CD4-positive, alpha-beta memory T cell (primary cell): ENCODE data around the gene TNNC1. TPM values are rescaled to one million over a fixed set of nuclear protein-coding genes. Genes with fewer than 3 reads are reported as not detected.

Experiments used
- CTCF ChIA-PET: fragments of 350-600 bp; sonication (Branson Sonifier 250); formaldehyde crosslinking; loops from one replicate; lab custom pipeline; 2021; ENCODE audit warnings: inconsistent platforms; ENCODE audit not compliant: partially characterized antibody; lab: Charles Lee
- POLR2A ChIA-PET: fragments of 350-600 bp; sonication (Branson Sonifier 250); formaldehyde crosslinking; loops from one replicate; lab custom pipeline; 2021; ENCODE audit not compliant: partially characterized antibody; lab: Charles Lee
- DNase-seq, 5 donors: peaks; one replicate each; pipeline versions ENCODE4 v3.0.0 to v3.0.0-alpha.2; 2020 to 2022; ENCODE audit warnings: mixed read lengths in 1 of 5
- H3K27ac ChIP-seq: one replicate; pipeline ENCODE4 v1.7.0; 2013; ENCODE audit warnings: low read depth, low read length
- H3K27me3 ChIP-seq: 2 replicates; pipeline ENCODE4 v1.7.0; 2013; ENCODE audit warnings: mild to moderate bottlenecking, low read length, moderate library complexity; ENCODE audit not compliant: insufficient read depth
- H3K36me3 ChIP-seq: 2 replicates; pipeline ENCODE4 v1.7.0; 2013; ENCODE audit warnings: mild to moderate bottlenecking, low read length, moderate library complexity; ENCODE audit not compliant: insufficient read depth
- H3K4me1 ChIP-seq: 2 replicates; pipeline ENCODE4 v1.7.0; 2013; ENCODE audit warnings: mild to moderate bottlenecking, low read length, moderate library complexity; ENCODE audit not compliant: insufficient read depth
- H3K4me3 ChIP-seq, 2 donors: one replicate each; pipeline ENCODE4 v1.7.0; 2013; ENCODE audit warnings: low read length in 2 of 2, mild to moderate bottlenecking in 1 of 2
- H3K9me3 ChIP-seq, 2 donors: one replicate each; pipeline ENCODE4 v1.7.0; 2013; ENCODE audit warnings: low read length in 2 of 2, control low read depth in 1 of 2; ENCODE audit not compliant: control insufficient read depth in 1 of 2
- H3K27ac Mint-ChIP-seq, 7 donors: one replicate each; pipeline ENCODE4 v1.8.0; 2020 to 2021; ENCODE audit warnings: mixed read lengths in 7 of 7, mild to moderate bottlenecking in 6 of 7, inconsistent platforms in 3 of 7, moderate library complexity in 3 of 7
- H3K27me3 Mint-ChIP-seq, 2 donors: one replicate each; pipeline ENCODE4 v1.8.0; 2020 to 2021; ENCODE audit warnings: mixed read lengths in 2 of 2
- H3K36me3 Mint-ChIP-seq, 2 donors: one replicate each; pipeline ENCODE4 v1.8.0; 2020 to 2021; ENCODE audit warnings: mixed read lengths in 2 of 2, inconsistent platforms in 1 of 2, mild to moderate bottlenecking in 1 of 2
- H3K4me1 Mint-ChIP-seq, 4 donors: one replicate each; pipeline ENCODE4 v1.8.0; 2020 to 2021; ENCODE audit warnings: mixed read lengths in 4 of 4, mild to moderate bottlenecking in 1 of 4
- H3K4me3 Mint-ChIP-seq, 8 donors: one replicate each; pipeline ENCODE4 v1.8.0; 2020 to 2021; ENCODE audit warnings: mixed read lengths in 8 of 8, mild to moderate bottlenecking in 7 of 8, moderate library complexity in 6 of 8, inconsistent platforms in 3 of 8
- H3K9me3 Mint-ChIP-seq, 8 donors: one replicate each; pipeline ENCODE4 v1.8.0; 2020 to 2021; ENCODE audit warnings: mixed read lengths in 8 of 8, mild to moderate bottlenecking in 5 of 8, inconsistent platforms in 3 of 8, moderate library complexity in 1 of 8
- intact Hi-C: fragments of 100-400 bp; cut with micrococcal nuclease; formaldehyde crosslinking; loops from one replicate; pipeline ENCODE4 v1.15.1; 2023
- polyA plus RNA-seq, 2 donors: library from polyadenylated mRNA; unstranded; fragments of 300-500 nt; fragmentation: Illumina TruSeq; gene quantifications; one replicate each; pipeline ENCODE4 v1.2.3, GENCODE V29; 2021
- total RNA-seq, 2 experiments: library from RNA; stranded (reverse); gene quantifications; one replicate each; pipeline ENCODE4 v1.2.3, GENCODE V29; 2021

The TNNC1 gene
- total and polyA plus RNA-seq, 4 experiments from 2014 or later = 0.92 to 7.1 (median 5.3) TPM; not detected in 1

- no peaks in the 10 kb centered on the region for H3K9me3 Mint-ChIP-seq
- POLR2A ChIA-PET = no interaction called here
- peaks cover 51% of the 10 kb centered on the region for H3K36me3 ChIP-seq
- no peak overlapping the region for H3K4me3 Mint-ChIP-seq
- DNase-seq = no peak
- no peak overlapping the region for H3K27ac ChIP-seq
- intact Hi-C loops = no loop called here
- H3K27ac Mint-ChIP-seq = peak overlapping the region in 1 of 7 donors; percentile 38
- H3K27me3 ChIP-seq = no peaks in the 10 kb centered on the region
- H3K4me1 Mint-ChIP-seq = peaks cover 0 to 3% (median 0%) of the 10 kb centered on the region in 4 donors
- CTCF ChIA-PET = interaction anchor here (0.8 kb wide), 1 partner anchor 70 kb away, joined by 3 read pairs; no protein-coding TSS in a partner anchor
- H3K4me1 ChIP-seq = no peaks in the 10 kb centered on the region
- H3K9me3 ChIP-seq = no peaks in the 10 kb centered on the region
- H3K4me3 ChIP-seq = no peak overlapping the region
- H3K36me3 Mint-ChIP-seq = peaks cover 37 to 70% of the 10 kb centered on the region in 2 donors
- H3K27me3 Mint-ChIP-seq = no peaks in the 10 kb centered on the region
These were observed 29.2 kb upstream of the TNNC1 start for GRCh38 chr3:52483081-52483480.

- Histone ChIP-seq H3K4me3 (no peak overlapping the region), H3K27me3 (no peaks in the 10 kb centered on the region), H3K9me3 (no peaks in the 10 kb centered on the region), H3K27ac (no peak overlapping the region), H3K36me3 (peaks cover 62% of the 10 kb centered on the region), H3K4me1 (no peaks in the 10 kb centered on the region)
- Mint-ChIP-seq H3K36me3 (peaks cover 34 to 71% of the 10 kb centered on the region in 2 donors), H3K9me3 (no peaks in the 10 kb centered on the region), H3K4me1 (peaks cover 0 to 3% (median 0%) of the 10 kb centered on the region in 4 donors), H3K27ac (no peak overlapping the region), H3K4me3 (no peak overlapping the region), H3K27me3 (no peaks in the 10 kb centered on the region)
- ChIA-PET POLR2A (no interaction called here), CTCF (no interaction called here)
- peak in 1 of 5 donors; percentile 9 for DNase-seq
- intact Hi-C loops = no loop called here
These were observed 28.1 kb upstream of the TNNC1 start for GRCh38 chr3:52481819-52482521.

DNA sequence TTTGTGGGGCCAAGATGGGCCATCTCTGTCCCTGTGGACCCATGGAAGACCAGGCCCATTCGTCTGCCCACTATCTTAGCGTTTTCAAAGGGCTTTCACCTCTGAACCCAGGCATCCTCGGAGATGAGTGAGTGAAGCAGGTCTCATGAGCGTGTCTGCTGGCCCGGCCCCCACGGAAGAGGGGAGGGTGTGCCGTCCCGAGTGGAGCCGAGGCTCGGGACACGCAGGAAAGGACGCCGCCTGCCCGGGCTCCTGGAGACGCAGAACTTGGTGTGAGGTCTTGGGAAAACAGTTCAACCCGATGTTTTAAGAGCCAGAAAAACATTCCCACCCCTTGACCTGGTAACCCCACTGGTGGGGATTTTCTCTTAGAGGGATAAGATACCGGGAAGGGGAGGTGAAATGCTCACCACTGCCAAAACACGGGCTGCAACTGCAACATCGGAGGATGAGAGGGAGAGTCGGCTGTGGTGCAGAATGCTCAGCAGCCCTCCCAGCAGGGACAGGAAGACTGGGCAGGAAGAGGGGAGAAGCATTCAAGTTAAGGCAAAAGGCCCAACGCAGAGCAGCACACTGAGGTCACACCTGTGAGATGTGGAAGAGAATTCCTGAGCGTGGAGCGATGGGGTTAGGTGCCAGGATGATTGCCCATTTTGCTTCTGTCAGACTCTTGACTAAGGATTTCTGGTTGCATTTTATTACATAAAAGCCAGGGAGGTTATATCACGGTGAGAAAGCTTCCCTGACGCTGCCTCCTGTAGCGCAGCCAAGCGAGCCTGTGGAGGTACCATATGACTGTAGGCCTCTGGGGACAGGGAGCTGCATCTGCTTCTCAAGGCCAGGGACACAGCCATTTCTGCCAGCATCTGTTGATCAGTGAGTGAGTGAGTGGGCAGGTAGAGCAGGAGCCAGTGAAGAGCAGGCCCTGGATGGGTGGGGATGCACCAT lies 27.2 kb upstream of the TNNC1 start:
- Histone ChIP-seq H3K4me3 (no peak overlapping the region), H3K4me1 (no peaks in the 10 kb centered on the region), H3K27me3 (no peaks in the 10 kb centered on the region), H3K9me3 (no peaks in the 10 kb centered on the region), H3K27ac (no peak overlapping the region), H3K36me3 (peaks cover 70% of the 10 kb centered on the region)
- H3K27ac Mint-ChIP-seq = no peak overlapping the region
- ChIA-PET POLR2A (no interaction called here), CTCF (no interaction called here)
- peaks cover 0 to 3% (median 0%) of the 10 kb centered on the region in 4 donors for H3K4me1 Mint-ChIP-seq
- DNase-seq = no peak
- H3K27me3 Mint-ChIP-seq = no peaks in the 10 kb centered on the region
- H3K36me3 Mint-ChIP-seq = peaks cover 34 to 74% of the 10 kb centered on the region in 2 donors
- intact Hi-C loops = no loop called here
- no peak overlapping the region for H3K4me3 Mint-ChIP-seq
- H3K9me3 Mint-ChIP-seq = no peaks in the 10 kb centered on the region

DNA sequence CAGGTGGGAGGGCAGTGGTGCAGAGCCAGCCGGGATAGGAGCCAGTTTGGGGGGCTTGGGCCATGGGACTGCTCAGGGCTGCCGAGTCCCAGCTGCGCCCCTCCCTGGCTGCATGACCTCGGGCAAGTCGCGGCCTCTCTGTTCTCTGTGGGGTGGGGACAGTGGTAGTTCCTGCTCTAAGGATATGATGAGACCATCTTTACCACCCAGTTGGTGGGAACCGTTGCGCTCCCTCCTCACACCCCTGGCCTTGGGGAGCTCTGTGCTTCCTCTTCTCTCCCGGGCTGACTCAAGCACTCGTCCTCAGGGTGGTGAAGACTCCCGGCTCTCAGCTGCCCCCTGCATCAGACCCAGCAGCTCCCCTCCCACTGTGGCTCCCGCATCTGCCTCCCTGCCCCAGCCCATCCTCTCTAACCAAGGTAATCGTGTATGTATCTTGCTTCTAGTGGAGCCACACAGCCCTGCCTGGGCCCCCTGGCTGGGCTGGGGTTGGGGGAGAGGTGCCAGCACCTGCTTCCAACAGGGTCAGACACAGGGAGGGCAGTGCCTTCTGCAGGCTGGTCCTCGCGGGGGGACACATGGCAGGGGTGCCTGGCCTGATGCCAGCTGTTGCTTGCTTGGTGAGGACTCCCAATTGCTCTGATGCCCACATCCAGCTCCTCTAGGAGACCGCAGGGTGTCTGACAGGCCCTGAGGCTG lies 26.2 kb upstream of the TNNC1 start:
- Mint-ChIP-seq H3K36me3 (peaks cover 37 to 75% of the 10 kb centered on the region in 2 donors), H3K4me3 (no peak overlapping the region), H3K27ac (no peak overlapping the region), H3K4me1 (peaks cover 0 to 3% (median 0%) of the 10 kb centered on the region in 4 donors), H3K9me3 (no peaks in the 10 kb centered on the region), H3K27me3 (no peaks in the 10 kb centered on the region)
- H3K36me3 ChIP-seq = peaks cover 73% of the 10 kb centered on the region
- no peaks in the 10 kb centered on the region for H3K9me3 ChIP-seq
- no peak overlapping the region for H3K4me3 ChIP-seq
- H3K27me3 ChIP-seq = no peaks in the 10 kb centered on the region
- H3K4me1 ChIP-seq = no peaks in the 10 kb centered on the region
- DNase-seq = no peak
- ChIA-PET POLR2A (no interaction called here), CTCF (no interaction called here)
- H3K27ac ChIP-seq = no peak overlapping the region
- intact Hi-C loops = no loop called here

- Histone ChIP-seq H3K36me3 (peaks cover 73% of the 10 kb centered on the region), H3K27me3 (no peaks in the 10 kb centered on the region), H3K9me3 (no peaks in the 10 kb centered on the region), H3K4me3 (no peak overlapping the region), H3K27ac (no peak overlapping the region), H3K4me1 (no peaks in the 10 kb centered on the region)
- no peak for DNase-seq
- POLR2A ChIA-PET = no interaction called here
- Mint-ChIP-seq H3K36me3 (peaks cover 42 to 77% of the 10 kb centered on the region in 2 donors), H3K27ac (peak overlapping the region in 3 of 7 donors; percentile 22 to 76 (median 42)), H3K9me3 (no peaks in the 10 kb centered on the region), H3K4me1 (peaks cover 0 to 3% (median 0%) of the 10 kb centered on the region in 4 donors), H3K27me3 (no peaks in the 10 kb centered on the region), H3K4me3 (no peak overlapping the region)
- CTCF ChIA-PET = no interaction called here
- intact Hi-C loops = no loop called here
These were observed 25.4 kb upstream of the TNNC1 start for GRCh38 chr3:52479037-52479876.

DNA sequence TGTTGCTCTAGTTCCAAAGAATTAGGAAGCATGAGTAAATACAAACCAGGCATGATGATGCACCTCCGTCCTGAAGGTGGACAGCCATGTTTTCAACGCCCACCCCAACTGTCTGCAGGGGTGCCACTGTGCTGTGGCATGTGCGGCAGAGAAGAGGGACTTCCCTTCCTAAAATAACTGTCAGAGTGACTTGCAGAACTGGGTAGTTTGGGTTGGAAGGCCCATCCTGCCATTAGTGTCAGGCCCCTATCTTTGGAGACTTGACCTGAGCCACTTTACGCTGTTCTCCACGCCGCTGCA lies 23.9 kb upstream of the TNNC1 start:
- peaks cover 79% of the 10 kb centered on the region for H3K36me3 ChIP-seq
- POLR2A ChIA-PET = no interaction called here
- no peak overlapping the region for H3K4me3 Mint-ChIP-seq

More for the DNA sequence above, 23.9 kb upstream of the TNNC1 start:
- DNase-seq = no peak
- H3K4me1 ChIP-seq = no peaks in the 10 kb centered on the region
- intact Hi-C loops = no loop called here
- H3K27me3 ChIP-seq = no peaks in the 10 kb centered on the region
- Mint-ChIP-seq H3K27me3 (no peaks in the 10 kb centered on the region), H3K27ac (no peak overlapping the region), H3K36me3 (peaks cover 51 to 74% of the 10 kb centered on the region in 2 donors), H3K9me3 (no peaks in the 10 kb centered on the region), H3K4me1 (peaks cover 0 to 3% (median 0%) of the 10 kb centered on the region in 4 donors)
- no peaks in the 10 kb centered on the region for H3K9me3 ChIP-seq
- CTCF ChIA-PET = no interaction called here
- H3K4me3 ChIP-seq = no peak overlapping the region
- no peak overlapping the region for H3K27ac ChIP-seq
